Epithelial cell of proximal tubule (primary cell): ENCODE data around the gene PTPN6. TPM values are rescaled to one million over a fixed set of nuclear protein-coding genes. Genes with fewer than 3 reads are reported as not detected.

Source experiments
- DNase-seq: peaks from one replicate; pipeline ENCODE4 v3.0.0-alpha.2; 2011; ENCODE audit warnings: low read depth
- H3K4me3 ChIP-seq: 2 replicates; pipeline ENCODE4 v1.5.1; 2011; ENCODE audit warnings: low read depth, mild to moderate bottlenecking, low read length
- total RNA-seq: library from RNA; depleted of rRNA; stranded (reverse); fragments of >200 nt; gene quantifications from 2 replicates; pipeline ENCODE4 v1.2.3, GENCODE V29; 2015
- TF ChIP-seq, protein P1 (sequence below): conservative IDR thresholded peaks from 2 replicates; pipeline ENCODE4 v1.5.1; 2012; ENCODE audit warnings: low read depth, mild to moderate bottlenecking, low read length

The PTPN6 gene
- total RNA-seq, 1 donor from 2014 or later = 37.5 TPM

DNA sequence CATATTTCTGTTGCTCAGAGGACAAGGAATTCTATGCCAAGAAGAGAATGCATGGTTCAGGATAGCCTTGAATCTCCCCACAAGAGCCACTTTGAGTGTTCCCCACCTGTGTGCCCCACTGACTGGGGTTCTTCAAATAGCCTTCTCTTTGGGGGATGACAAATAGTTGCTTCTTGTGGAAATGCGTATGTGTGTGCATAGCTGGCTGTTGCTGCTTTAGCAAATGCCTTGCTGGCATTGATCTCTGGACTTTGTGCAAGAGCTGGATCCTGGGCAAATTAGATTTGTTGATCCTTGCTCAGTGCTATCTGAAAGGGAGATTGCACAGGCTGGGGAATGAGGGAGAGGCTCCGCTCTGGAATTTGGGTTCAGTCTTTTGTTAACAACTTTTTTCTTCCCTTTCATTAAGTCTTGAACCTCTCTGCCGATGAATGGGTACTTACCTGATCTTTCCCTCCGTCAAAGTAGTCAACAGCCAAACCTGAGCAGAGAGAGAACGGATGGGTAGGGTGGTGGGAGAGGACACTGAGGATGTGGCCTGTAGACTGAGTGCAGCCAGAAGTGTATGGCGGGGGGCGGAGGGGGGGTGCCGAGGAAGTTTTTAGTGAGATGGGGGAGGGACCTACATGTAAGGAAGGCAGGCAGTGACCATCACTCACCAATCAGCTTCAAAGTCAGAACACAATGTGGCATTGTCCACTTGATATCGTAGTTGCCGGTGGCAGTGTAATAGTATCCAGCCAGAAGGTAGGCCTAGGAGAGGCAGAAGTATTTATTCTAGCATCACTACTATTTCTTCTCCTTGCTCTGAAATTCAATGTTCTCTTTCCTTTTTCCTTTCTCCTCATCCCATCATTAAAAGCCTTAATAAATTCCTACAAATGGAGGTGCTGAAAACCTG, 30.2 kb downstream of the PTPN6 start:
- TF ChIP-seq, protein P1, sequence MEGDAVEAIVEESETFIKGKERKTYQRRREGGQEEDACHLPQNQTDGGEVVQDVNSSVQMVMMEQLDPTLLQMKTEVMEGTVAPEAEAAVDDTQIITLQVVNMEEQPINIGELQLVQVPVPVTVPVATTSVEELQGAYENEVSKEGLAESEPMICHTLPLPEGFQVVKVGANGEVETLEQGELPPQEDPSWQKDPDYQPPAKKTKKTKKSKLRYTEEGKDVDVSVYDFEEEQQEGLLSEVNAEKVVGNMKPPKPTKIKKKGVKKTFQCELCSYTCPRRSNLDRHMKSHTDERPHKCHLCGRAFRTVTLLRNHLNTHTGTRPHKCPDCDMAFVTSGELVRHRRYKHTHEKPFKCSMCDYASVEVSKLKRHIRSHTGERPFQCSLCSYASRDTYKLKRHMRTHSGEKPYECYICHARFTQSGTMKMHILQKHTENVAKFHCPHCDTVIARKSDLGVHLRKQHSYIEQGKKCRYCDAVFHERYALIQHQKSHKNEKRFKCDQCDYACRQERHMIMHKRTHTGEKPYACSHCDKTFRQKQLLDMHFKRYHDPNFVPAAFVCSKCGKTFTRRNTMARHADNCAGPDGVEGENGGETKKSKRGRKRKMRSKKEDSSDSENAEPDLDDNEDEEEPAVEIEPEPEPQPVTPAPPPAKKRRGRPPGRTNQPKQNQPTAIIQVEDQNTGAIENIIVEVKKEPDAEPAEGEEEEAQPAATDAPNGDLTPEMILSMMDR = no peak
- no peak for DNase-seq
- no peak overlapping the region for H3K4me3 ChIP-seq

DNA sequence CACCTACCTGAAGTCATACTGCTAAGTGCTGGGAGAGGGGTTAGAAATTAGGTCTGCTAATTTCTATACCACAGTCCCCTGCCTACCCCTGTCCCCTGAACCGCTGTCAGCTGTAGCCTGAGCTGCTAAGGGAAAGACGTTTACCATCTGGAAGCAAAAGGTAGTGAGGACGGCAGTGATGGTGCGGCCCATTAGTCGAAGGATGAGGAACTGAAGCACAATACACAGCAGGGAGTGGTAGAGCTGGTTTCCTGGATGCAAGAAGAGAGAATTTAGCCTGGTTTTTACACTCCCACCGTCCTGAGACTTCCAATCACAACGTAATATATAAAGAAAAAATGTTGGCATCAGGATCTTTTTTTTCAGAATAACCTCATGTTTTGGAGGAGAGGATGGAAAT, 31.4 kb downstream of the PTPN6 start:
- no peak for DNase-seq
- H3K4me3 ChIP-seq = no peak overlapping the region
- TF ChIP-seq, protein P1 = no peak

DNA sequence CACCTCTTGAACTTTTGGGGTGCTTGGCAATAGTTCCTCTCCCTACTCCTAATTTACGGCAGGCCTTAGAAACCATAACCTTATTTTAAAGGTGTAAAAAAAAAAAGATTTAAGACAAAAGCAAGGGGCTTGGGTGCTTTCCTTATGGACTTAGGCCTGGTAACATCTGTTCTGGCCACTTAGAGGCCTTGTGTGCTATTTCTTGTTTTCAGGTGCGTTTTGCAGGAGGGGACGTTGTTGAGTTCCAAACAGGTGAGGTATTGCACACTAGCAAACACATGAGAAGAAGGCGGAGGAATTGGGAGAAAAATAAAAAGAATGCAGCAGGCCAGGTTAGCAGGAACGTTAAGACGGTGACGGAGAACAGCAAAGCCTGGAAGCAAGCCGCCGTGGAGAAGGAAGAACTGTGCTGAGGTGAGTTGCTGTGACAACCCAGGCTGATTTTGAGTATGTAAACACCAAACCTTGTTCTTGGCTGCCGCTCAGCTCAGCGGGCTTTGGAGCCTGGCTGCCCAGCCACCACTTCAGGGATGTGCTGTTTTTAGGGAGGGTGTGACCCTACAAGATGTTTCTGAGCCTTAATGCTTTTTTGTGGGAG, 36.9 kb downstream of the PTPN6 start:
- DNase-seq = no peak
- TF ChIP-seq, protein P1 = no peak
- H3K4me3 ChIP-seq = no peak overlapping the region

DNA sequence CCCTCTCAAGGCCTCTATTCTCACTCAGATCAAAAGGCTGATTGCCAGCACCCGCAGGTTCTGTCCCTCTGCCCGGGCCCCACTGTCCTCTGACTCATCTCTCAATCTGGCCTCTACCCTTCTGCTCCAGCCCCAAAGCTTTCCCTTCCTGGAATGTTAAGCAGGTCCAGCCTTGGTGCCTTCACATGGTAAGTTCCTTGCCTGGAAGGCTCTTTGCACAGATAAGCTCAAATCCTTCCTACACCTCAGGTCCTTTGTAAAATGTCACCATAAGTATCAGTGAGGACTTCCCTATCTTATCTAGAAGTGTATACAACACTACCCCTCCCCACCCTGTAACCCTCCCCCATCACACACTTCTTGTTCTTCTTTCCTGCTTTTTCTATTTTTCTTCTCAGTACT, 44.9 kb downstream of the PTPN6 start:
- TF ChIP-seq, protein P1 = no peak
- no peak for DNase-seq

DNA sequence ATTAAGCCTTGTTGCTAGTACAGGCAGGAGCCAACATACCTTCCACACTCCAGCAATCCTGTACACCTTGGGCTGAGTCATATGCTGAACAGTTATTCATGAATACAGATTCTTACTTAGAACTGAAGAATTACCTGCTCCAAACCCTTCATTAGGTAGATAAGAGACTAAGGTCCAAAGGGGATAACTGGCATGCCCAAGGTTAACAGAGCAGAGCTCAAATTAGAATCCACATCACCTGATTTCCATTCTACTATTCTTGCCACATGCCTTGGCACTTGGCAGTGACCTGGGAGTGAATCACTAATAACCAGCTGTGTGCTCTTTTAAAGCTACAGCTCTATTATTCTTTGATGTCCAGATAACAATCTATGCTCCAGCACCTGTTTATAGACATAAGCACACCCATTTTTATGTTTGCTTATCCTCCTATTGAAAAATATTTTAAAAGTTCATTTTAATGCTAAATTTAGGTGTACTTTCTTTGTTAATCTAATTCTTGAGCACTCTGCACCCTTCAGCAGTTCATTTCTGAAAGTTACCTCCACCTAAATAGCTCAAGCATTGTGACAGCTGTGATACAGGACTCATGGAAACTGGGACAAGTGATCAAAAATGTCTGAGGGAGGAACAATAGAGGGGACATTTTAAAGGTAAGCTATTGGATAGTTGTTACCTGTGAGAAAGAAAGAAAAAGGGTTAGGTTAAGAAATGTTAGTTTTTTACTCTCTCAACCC, 47.7 kb downstream of the PTPN6 start:
- TF ChIP-seq, protein P1 = no peak
- DNase-seq = peak; percentile 50
- no peak overlapping the region for H3K4me3 ChIP-seq

More for the DNA sequence above, 44.9 kb downstream of the PTPN6 start:
- no peak overlapping the region for H3K4me3 ChIP-seq

GRCh38 chr12:7001921-7002591, 50.9 kb downstream of the PTPN6 start:
- no peak overlapping the region for H3K4me3 ChIP-seq
- TF ChIP-seq, protein P1 = no peak
- DNase-seq = no peak
